GM12874 (cell line): ENCODE measurements around the gene HOXB9.

Experiments used
- TF ChIP-seq, protein P1 (sequence below): IDR thresholded peaks from 2 replicates; pipeline ENCODE4 v1.5.1; 2011; ENCODE audit warnings: low read depth, mild to moderate bottlenecking, control low read depth, low read length, moderate library complexity; ENCODE audit not compliant: insufficient read depth

HOXB9 gene

DNA sequence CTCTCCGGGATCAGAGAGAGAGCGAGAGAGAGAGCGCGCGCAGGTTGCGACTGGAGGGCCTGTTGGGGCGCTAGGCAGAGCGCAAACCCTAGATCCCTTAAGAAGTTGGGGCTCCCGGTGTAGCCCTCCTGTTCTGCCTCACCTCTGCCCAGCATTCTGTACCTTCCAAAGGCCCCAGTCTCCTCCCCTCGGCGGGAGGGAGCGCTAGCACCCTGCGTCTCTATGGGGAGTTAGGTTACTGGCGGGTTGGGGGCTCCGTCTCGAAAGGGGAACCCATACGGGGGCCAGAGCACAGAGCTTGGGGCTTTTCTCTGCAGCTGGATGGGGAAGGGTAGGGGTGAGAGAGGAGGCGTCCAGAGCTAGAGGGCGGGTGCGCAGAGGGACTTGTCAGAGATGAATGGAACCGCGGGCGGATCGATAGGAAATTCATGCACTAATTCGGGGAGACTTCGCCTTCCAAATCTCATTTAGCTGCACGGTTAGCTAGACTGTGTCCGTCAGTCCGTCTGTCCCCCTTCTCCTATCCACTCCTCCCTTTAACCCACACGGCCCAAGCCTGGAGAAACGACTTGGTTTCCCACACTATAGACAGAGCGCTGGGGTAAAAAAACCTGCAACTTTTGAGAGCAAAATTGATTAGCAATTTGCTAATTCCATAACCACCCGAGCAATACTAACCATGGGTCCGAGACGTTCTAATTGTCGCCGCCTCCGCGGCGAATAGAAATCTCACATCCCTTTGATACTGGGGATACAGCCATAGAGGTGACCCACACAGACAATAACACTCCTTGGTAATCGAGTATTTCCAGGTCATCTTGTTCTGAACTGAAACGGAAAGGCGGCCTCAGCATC lies 47.3 kb downstream of the HOXB9 start:
- TF ChIP-seq, protein P1, sequence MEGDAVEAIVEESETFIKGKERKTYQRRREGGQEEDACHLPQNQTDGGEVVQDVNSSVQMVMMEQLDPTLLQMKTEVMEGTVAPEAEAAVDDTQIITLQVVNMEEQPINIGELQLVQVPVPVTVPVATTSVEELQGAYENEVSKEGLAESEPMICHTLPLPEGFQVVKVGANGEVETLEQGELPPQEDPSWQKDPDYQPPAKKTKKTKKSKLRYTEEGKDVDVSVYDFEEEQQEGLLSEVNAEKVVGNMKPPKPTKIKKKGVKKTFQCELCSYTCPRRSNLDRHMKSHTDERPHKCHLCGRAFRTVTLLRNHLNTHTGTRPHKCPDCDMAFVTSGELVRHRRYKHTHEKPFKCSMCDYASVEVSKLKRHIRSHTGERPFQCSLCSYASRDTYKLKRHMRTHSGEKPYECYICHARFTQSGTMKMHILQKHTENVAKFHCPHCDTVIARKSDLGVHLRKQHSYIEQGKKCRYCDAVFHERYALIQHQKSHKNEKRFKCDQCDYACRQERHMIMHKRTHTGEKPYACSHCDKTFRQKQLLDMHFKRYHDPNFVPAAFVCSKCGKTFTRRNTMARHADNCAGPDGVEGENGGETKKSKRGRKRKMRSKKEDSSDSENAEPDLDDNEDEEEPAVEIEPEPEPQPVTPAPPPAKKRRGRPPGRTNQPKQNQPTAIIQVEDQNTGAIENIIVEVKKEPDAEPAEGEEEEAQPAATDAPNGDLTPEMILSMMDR, result no peak

DNA sequence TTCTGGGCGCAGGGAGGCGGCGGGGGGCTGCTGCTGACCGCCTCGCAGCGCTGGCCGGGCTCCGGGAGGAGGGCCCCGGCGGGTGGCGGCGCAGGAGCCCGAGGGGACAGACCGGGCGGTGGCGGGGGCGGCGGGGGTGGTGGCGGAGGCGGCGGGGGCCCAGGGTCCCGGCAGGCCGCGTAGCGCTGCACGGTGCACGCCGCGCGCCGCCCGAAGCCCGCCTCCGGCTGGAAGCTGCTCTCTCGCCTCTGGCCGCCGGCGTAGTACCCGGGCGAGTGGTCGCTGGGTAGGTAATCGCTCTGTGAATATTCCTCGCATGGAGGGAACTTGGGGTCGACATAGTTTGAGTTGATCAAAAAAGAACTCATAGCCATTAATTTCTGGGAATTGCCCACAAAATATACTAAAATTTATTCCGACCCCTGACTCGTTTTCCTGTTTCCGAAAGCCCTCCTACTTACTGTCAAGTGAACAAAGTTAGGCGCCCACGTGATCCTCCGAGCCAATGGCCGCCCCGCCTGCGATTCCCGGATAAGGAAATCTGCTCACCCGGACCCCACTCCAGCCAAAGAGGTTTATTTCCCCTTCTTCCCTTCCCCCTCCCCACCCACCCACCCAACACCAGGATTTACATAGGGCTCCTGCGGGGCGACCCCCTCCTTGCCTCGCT lies 48.1 kb downstream of the HOXB9 start, which contains the start of gene HOXB4:
TSS of gene HOXB4 (minus strand) at position 405 of the 670 bp plus-strand sequence. CDS start at position 374, 31 bp downstream.
- TF ChIP-seq, protein P1, result no peak

GRCh38 chr17:48577330-48577945 lies 48.7 kb downstream of the HOXB9 start:
- TF ChIP-seq, protein P1, result no peak

- TF ChIP-seq, protein P1, result no peak
Measured at GRCh38 chr17:48576479-48577309, 49.5 kb downstream of the HOXB9 start.

DNA sequence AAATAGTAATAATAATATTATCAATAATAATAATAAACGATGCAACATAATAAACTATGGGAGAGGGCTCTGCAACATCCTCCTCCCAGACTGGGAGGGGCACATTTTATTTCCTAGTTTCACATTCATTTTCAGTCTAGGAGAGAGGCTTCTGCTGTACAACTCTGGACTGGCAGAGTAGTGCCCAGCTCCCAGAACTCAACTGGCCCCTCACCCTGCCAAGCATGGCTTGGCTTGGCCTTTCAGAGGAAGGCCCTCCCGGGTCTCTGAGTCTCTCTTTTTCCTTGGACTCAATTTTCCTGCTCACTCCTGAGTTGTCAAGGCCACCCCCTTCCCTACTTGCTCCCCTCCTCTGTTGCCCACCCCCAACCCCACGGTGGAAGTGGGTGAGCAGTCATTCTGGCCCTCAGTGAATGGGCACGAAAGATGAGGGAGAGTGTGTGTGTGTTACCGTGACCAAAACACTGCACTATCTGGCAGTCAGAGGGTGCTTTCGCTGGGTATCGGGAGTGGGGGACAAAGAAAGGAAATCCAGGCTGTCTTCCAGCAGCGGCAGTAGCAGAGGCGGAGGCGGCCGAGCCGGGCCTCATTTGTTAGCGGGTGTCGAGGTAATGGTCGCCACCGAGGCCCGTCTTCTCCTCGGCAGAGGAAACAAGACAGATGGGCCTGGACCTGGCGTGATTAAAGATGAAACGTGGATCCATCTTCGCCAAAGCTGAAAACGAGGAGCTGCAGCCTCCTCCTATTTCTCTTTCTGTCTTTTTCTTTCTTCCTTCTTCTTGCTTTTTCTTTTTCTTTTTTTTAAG lies 50.3 kb downstream of the HOXB9 start:
- TF ChIP-seq, protein P1, result no peak

- TF ChIP-seq, protein P1, result no peak
Measured at GRCh38 chr17:48575066-48575582, 51.0 kb downstream of the HOXB9 start.
